MM.1S (cell line): Measurements from ENCODE around the gene GPHN.

Experiments used
- CTCF ChIP-seq: fragments of 300-600 bp; sonication (generic); IDR thresholded peaks from 2 replicates; pipeline ENCODE4 v1.5.1; 2016; ENCODE audit warnings: antibody characterized with exemption, low read length, mixed read lengths
- EZH2 ChIP-seq: fragments of 300-600 bp; sonication (generic); optimal IDR thresholded peaks from 2 replicates; pipeline ENCODE3; 2017; ENCODE audit warnings: low read depth, mild to moderate bottlenecking, antibody characterized with exemption, low read length, mixed read lengths

DNA sequence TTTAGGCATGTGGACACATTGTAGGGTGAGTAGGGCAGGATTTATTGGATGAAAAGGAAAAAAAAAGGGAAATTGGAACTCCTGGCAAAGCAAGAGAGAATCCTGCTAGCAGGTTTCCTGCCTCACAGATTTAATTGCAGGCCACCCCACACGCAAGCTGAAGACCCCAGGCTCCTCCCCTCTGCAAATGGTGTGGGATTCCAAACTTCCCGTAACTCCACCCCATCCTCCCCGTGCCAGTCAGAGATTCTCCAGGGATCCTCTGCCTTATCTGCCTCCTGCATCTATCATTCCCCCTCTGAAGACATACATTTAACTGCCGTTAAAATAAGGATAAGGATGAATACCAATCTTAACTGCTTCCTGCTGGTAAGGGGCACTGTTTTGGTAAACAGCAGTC lies 431.5 kb downstream of the GPHN start:
- TF ChIP-seq EZH2 (no peak), CTCF (no peak)
